Epithelial cell of proximal tubule (primary cell): Measurements from ENCODE around the gene ST6GALNAC6. TPM values are rescaled to one million over a fixed set of nuclear protein-coding genes. Genes with fewer than 3 reads are reported as not detected.

Experiments used
- DNase-seq: peaks from one replicate; pipeline ENCODE4 v3.0.0-alpha.2; 2011; ENCODE audit warnings: low read depth
- H3K4me3 ChIP-seq: 2 replicates; pipeline ENCODE4 v1.5.1; 2011; ENCODE audit warnings: low read depth, mild to moderate bottlenecking, low read length
- CTCF ChIP-seq: conservative IDR thresholded peaks from 2 replicates; pipeline ENCODE4 v1.5.1; 2012; ENCODE audit warnings: low read depth, mild to moderate bottlenecking, low read length
- total RNA-seq: library from RNA; depleted of rRNA; stranded (reverse); fragments of >200 nt; gene quantifications from 2 replicates; pipeline ENCODE4 v1.2.3, GENCODE V29; 2015

Gene ST6GALNAC6
- total RNA-seq, 1 donor from 2014 or later = 23.5 TPM

DNA sequence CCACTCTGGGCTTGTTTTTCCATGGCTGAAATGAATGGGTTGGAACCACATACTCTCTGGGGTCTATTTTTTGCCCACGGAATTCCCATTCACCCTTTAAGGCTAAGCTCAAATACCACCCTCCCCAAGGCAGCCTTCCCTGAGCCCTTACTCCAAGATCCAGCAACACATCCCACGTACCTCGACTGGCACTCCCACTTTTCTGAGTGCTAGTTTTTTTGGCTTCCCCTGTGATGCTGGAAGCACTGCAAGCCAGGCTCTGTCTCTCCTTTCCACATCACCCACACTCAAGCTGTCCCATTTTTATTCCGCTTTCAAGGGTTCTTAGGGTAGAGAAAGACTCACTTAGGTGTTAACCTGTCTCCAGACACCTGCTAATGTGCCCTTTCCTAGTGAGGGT lies 6.0 kb downstream of the ST6GALNAC6 start:
- no peak for DNase-seq
- TF ChIP-seq CTCF = no peak
- no peak overlapping the region for H3K4me3 ChIP-seq

DNA sequence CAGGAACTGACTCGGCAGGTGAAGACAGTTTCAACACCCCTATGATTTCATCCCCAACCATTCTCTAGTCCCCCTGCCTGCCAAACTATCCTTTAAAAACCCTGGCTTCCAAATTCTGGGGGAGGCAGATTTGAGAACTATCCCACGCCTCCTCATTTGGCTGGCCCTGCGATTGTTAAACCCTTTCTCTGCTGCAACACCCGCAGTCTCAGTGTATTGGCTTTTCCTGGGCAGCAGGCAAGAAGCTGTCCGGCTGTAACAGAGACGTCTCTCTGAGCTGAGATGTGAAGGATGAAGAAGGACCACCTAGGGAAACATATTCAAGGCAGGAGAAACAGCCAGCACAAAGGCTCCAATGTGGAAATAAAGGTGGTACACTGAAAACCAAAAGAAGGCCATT lies 6.6 kb downstream of the ST6GALNAC6 start:
- no peak for TF ChIP-seq CTCF
- no peak for DNase-seq
- no peak overlapping the region for H3K4me3 ChIP-seq

DNA sequence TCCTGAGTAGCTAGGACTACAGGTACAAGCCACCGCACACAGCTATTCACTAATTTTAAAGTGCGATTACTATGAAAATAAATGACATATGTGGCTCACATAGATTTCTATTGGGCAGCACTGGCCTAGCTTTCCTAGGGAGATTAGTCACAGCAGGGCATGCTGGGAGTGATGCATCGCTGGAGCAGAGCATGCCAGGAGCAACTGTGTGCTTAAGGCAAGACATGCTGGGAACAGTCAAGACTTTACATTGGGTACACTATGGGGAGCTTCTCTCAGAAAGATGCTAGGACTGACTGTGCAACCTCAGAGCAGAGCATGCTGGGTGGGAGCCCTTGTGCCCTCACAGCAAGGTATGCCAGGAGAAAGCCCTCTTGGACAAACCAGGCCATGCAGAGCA lies 9.3 kb downstream of the ST6GALNAC6 start:
- DNase-seq = no peak
- no peak overlapping the region for H3K4me3 ChIP-seq
- no peak for TF ChIP-seq CTCF

GRCh38 chr9:127887792-127888191 lies 11.6 kb downstream of the ST6GALNAC6 start:
- peak; percentile 29 for TF ChIP-seq CTCF
- no peak overlapping the region for H3K4me3 ChIP-seq
- no peak for DNase-seq

GRCh38 chr9:127886401-127886972 lies 12.9 kb downstream of the ST6GALNAC6 start:
- DNase-seq = no peak
- no peak overlapping the region for H3K4me3 ChIP-seq
- no peak for TF ChIP-seq CTCF

DNA sequence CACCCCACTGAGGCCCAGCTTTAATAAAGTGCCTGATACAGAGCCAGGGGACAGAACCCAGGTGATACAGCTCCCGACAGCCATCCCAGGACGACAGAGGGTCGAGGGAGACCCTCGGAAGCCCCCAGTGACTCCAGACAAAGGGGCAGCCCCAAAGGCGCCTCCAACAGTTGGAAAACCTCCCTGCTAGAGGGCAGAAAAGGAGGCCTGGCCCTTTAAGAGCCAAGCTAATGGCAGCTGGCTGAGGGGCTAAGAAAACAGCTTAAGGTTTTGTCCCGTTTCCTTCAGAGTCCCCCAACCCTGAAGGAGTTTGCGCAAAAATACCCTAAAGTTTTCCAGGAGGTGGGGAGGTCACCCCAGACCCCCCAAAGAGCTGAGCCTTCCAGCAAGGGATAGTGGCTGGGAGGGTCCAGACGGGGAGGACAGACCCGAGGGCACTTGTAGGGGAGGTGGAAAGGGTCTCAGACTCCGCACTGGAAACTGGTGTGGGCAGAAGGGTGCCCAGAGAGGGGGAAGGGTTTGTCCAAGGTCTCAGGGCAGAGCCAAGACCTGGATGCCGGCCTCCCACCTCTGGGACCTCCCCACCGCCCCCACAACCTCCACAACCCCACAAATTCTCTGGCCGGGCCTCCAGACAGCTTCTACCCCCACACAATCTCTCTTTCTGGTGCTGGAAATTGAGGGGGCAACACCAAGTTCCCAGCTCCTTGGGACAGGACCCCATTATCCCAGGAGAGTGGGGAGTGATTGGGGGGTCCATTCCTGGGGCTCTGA lies 13.7 kb downstream of the ST6GALNAC6 start:
- DNase-seq = no peak
- no peak for TF ChIP-seq CTCF
- no peak overlapping the region for H3K4me3 ChIP-seq

DNA sequence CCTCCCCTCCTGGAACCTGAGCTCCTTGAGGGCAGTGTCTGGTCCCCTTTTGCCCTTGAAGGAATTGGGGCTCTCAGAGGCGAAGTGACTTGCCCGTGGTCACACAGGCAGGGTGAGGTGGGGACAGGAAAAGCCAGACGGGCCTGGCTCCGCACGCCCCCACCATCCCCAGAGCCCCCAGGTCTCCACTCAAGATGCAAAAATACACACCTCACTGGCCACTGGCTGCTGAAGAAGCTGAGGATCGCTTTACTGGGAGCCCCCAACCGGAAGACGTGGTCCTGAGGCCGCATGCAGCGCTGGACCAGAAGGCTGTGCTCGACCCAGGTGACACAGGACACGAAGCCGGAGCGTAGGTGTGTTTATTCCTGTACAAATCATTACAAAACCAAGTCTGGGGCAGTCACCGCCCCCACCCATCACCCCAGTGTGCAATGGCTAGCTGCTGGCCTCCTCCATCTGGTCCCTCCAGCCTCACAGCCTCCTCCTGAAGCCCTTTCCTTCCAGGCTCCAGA lies 14.4 kb downstream of the ST6GALNAC6 start:
- DNase-seq = no peak
- no peak for TF ChIP-seq CTCF
- H3K4me3 ChIP-seq = no peak overlapping the region
